GM23338 (cell line): ENCODE data around the gene ANGPTL2. TPM values are rescaled to one million over a fixed set of nuclear protein-coding genes. Genes with fewer than 3 reads are reported as not detected.

ENCODE experiments used
- ATAC-seq: fragments of 200-7000 bp; cut with Tn5 transposase; 3 replicates; pipeline ENCODE4 v1.9.1; 2020
- DNase-seq: peaks from one replicate; pipeline ENCODE4 v3.0.0-alpha.2; 2015; ENCODE audit warnings: low spot score
- H2AFZ ChIP-seq: fragments of 200-600 bp; sonication (generic); 2 replicates; pipeline ENCODE4 v1.8.0; 2016; ENCODE audit warnings: antibody characterized with exemption, mild to moderate bottlenecking, moderate library complexity
- H3F3A ChIP-seq: fragments of 200-600 bp; sonication (generic); replicated peaks from 2 replicates; pipeline ENCODE4 v1.8.0; 2017; ENCODE audit warnings: antibody characterized with exemption, mixed run types, low read depth
- H3K27ac ChIP-seq: fragments of 200-600 bp; sonication (generic); 2 replicates; pipeline ENCODE4 v1.6.1; 2016; ENCODE audit warnings: low read depth
- H3K27me3 ChIP-seq: fragments of 200-600 bp; sonication (generic); 2 replicates; pipeline ENCODE4 v1.8.0; 2016; ENCODE audit warnings: mild to moderate bottlenecking, mixed run types, moderate library complexity; ENCODE audit not compliant: insufficient read depth
- H3K36me3 ChIP-seq: fragments of 200-600 bp; sonication (generic); 2 replicates; pipeline ENCODE4 v1.8.0; 2016; ENCODE audit warnings: mild to moderate bottlenecking; ENCODE audit not compliant: insufficient read depth
- H3K4me1 ChIP-seq: fragments of 200-600 bp; sonication (generic); 2 replicates; pipeline ENCODE4 v1.8.0; 2016; ENCODE audit warnings: mild to moderate bottlenecking, moderate library complexity; ENCODE audit not compliant: insufficient read depth
- H3K4me2 ChIP-seq: fragments of 200-600 bp; sonication (generic); 2 replicates; pipeline ENCODE4 v1.7.1; 2017; ENCODE audit warnings: mixed run types
- H3K4me3 ChIP-seq: fragments of 200-600 bp; sonication (generic); 2 replicates; pipeline ENCODE4 v1.6.1; 2016; ENCODE audit warnings: mixed run types
- H3K79me2 ChIP-seq: fragments of 200-600 bp; sonication (generic); replicated peaks from 2 replicates; pipeline ENCODE4 v1.8.0; 2017; ENCODE audit warnings: mild to moderate bottlenecking; ENCODE audit not compliant: insufficient read depth
- H3K9me2 ChIP-seq: fragments of 200-600 bp; sonication (generic); 2 replicates; pipeline ENCODE4 v1.8.0; 2017; ENCODE audit not compliant: insufficient read depth
- H4K20me1 ChIP-seq: fragments of 200-600 bp; sonication (generic); replicated peaks from 2 replicates; pipeline ENCODE4 v1.8.0; 2017; ENCODE audit warnings: mild to moderate bottlenecking; ENCODE audit not compliant: insufficient read depth
- H3K27ac Mint-ChIP-seq: 2 replicates; pipeline ENCODE4 v1.8.0; 2020; ENCODE audit warnings: inconsistent platforms, mild to moderate bottlenecking, moderate library complexity, mixed read lengths
- H3K27me3 Mint-ChIP-seq: 3 replicates; pipeline ENCODE4 v1.8.0; 2022; ENCODE audit warnings: low read depth, mild to moderate bottlenecking, moderate library complexity, mixed read lengths, inconsistent platforms; ENCODE audit not compliant: insufficient read depth, poor library complexity
- H3K36me3 Mint-ChIP-seq: 3 replicates; pipeline ENCODE4 v1.8.0; 2021; ENCODE audit warnings: low read depth, mild to moderate bottlenecking, inconsistent platforms, moderate library complexity, mixed read lengths
- H3K4me1 Mint-ChIP-seq: 3 replicates; pipeline ENCODE4 v1.8.0; 2020; ENCODE audit warnings: mild to moderate bottlenecking, inconsistent platforms, mixed read lengths
- H3K4me3 Mint-ChIP-seq: 3 replicates; pipeline ENCODE4 v1.8.0; 2021; ENCODE audit warnings: moderate library complexity, mild to moderate bottlenecking, inconsistent platforms, mixed read lengths
- H3K9me3 Mint-ChIP-seq: 3 replicates; pipeline ENCODE4 v1.8.0; 2020; ENCODE audit warnings: moderate library complexity, mild to moderate bottlenecking, inconsistent platforms, mixed read lengths
- CREB1 ChIP-seq: fragments of 250-450 bp; sonication (Bioruptor Pico); IDR thresholded peaks from 2 replicates; pipeline ENCODE4 v1.5.0; 2020; ENCODE audit warnings: low read depth, mild to moderate bottlenecking, moderate library complexity
- CTCF ChIP-seq, 2 experiments: fragments of 200-600 bp in 1 of 2; sonication (generic) in 1 of 2; conservative IDR thresholded peaks; 2 replicates each; pipeline versions ENCODE4 v1.5.1 to v1.6.1; 2016 to 2017; ENCODE audit warnings: antibody characterized with exemption in 2 of 2, low read depth in 2 of 2, mild to moderate bottlenecking in 2 of 2, moderate library complexity in 1 of 2
- EZH2 ChIP-seq: fragments of 200-600 bp; sonication (generic); IDR thresholded peaks from one replicate; pipeline ENCODE4 v1.8.0; 2017; ENCODE audit warnings: antibody characterized with exemption, mild to moderate bottlenecking, low read depth; ENCODE audit not compliant: unreplicated experiment
- NANOG ChIP-seq: IDR thresholded peaks from 2 replicates; pipeline ENCODE4 v1.6.1; 2016; ENCODE audit warnings: antibody characterized with exemption, borderline replicate concordance
- REST ChIP-seq: IDR thresholded peaks from one replicate; pipeline ENCODE4 v1.6.1; 2018; ENCODE audit warnings: antibody characterized with exemption; ENCODE audit not compliant: unreplicated experiment
- ZNF114 ChIP-seq: fragments of 250-450 bp; sonication (Bioruptor Pico); IDR thresholded peaks from 2 replicates; pipeline ENCODE4 v1.5.0; 2020; ENCODE audit warnings: mild to moderate bottlenecking, moderate library complexity
- ZNF331 ChIP-seq: fragments of 250-450 bp; sonication (Bioruptor Pico); IDR thresholded peaks from 2 replicates; pipeline ENCODE4 v1.5.0; 2020; ENCODE audit warnings: low read depth, mild to moderate bottlenecking, moderate library complexity
- ZNF462 ChIP-seq: fragments of 250-450 bp; sonication (Bioruptor Pico); IDR thresholded peaks from 2 replicates; pipeline ENCODE4 v1.5.0; 2020; ENCODE audit warnings: mild to moderate bottlenecking, moderate library complexity
- polyA plus RNA-seq: library from polyadenylated mRNA; unstranded; fragments of >200 nt; fragmentation: Nextera tagmentation; extraction: Ambion mirVana; gene quantifications from 2 replicates; pipeline ENCODE4 v1.2.1, GENCODE V29; 2016
- total RNA-seq: library from RNA; depleted of rRNA; stranded (reverse); fragments of >200 nt; shearing (Covaris generic); gene quantifications from 2 replicates; pipeline ENCODE4 v1.2.3, GENCODE V29; 2014

ANGPTL2 gene
- total and polyA plus RNA-seq, 2 experiments from 2014 or later: 2.9 to 5.2 TPM

GRCh38 chr9:127166651-127167524 is 44.5 kb upstream of the ANGPTL2 start:
- Histone ChIP-seq H3K27me3 (no peaks in the 10 kb centered on the region), H3K9me2 (no peaks in the 10 kb centered on the region), H4K20me1 (no peaks in the 10 kb centered on the region; the same call in 1 of the 2 replicates), H3K4me1 (peaks cover 5% of the 10 kb centered on the region; the same call in 1 of the 2 replicates), H2AFZ (no peak overlapping the region), H3K4me3 (no peak overlapping the region), H3F3A (no peaks in the 10 kb centered on the region), H3K27ac (no peak overlapping the region), H3K36me3 (no peaks in the 10 kb centered on the region), H3K79me2 (no peaks in the 10 kb centered on the region), H3K4me2 (no peak overlapping the region)
- Mint-ChIP-seq H3K27ac (no peak overlapping the region), H3K27me3 (peaks cover 4% of the 10 kb centered on the region), H3K9me3 (no peaks in the 10 kb centered on the region), H3K4me3 (no peak overlapping the region), H3K4me1 (peaks cover 27% of the 10 kb centered on the region), H3K36me3 (no peaks in the 10 kb centered on the region)
- DNase-seq (no peak), ATAC-seq (no peak; the same call in 2 of the 3 replicates)
- no peak for TF ChIP-seq EZH2
- no peak for TF ChIP-seq ZNF114 (CRISPR knock-in tag)
- no peak for TF ChIP-seq ZNF462 (CRISPR knock-in tag)

- Histone ChIP-seq H3K4me3 (no peak overlapping the region), H3K4me1 (peaks cover 5% of the 10 kb centered on the region; the same call in 1 of the 2 replicates), H3K79me2 (no peaks in the 10 kb centered on the region), H3K36me3 (no peaks in the 10 kb centered on the region), H3K27me3 (no peaks in the 10 kb centered on the region), H3F3A (no peaks in the 10 kb centered on the region), H3K9me2 (no peaks in the 10 kb centered on the region), H2AFZ (no peak overlapping the region), H3K4me2 (no peak overlapping the region), H3K27ac (no peak overlapping the region), H4K20me1 (no peaks in the 10 kb centered on the region; the same call in 1 of the 2 replicates)
- H3K36me3 Mint-ChIP-seq: no peaks in the 10 kb centered on the region
- H3K27ac Mint-ChIP-seq: no peak overlapping the region
- H3K4me3 Mint-ChIP-seq: no peak overlapping the region
- ATAC-seq (no peak), DNase-seq (no peak)
- no peaks in the 10 kb centered on the region for H3K9me3 Mint-ChIP-seq
- H3K4me1 Mint-ChIP-seq: peaks cover 27% of the 10 kb centered on the region
- peaks cover 5% of the 10 kb centered on the region for H3K27me3 Mint-ChIP-seq
- TF ChIP-seq ZNF331 (CRISPR knock-in tag) (no peak), CTCF (conservative IDR thresholded peaks at IDR 0.05; ENCODE audit: low read depth in 2 of 2) (no peak), REST (no peak), NANOG (no peak), ZNF114 (CRISPR knock-in tag) (no peak), CREB1 (CRISPR knock-in tag) (no peak)
These were observed 43.7 kb upstream of the ANGPTL2 start for GRCh38 chr9:127166111-127166510.
